CD14-positive monocyte (primary cell): ENCODE measurements around the gene PPRC1. TPM values are rescaled to one million over a fixed set of nuclear protein-coding genes. Genes with fewer than 3 reads are reported as not detected.
A peak's percentile ranks its signal among the peaks of the same experiment; 100 is the strongest.

Source experiments
- DNase-seq, 3 donors: peaks; one replicate each; pipeline ENCODE4 v3.0.0-alpha.2; 2011 to 2022
- H2AFZ ChIP-seq: 2 replicates; pipeline ENCODE4 v1.6.0; 2012; ENCODE audit warnings: mild to moderate bottlenecking, low read depth, low read length, inconsistent platforms; ENCODE audit not compliant: insufficient read depth, poor library complexity, severe bottlenecking
- H3K27ac ChIP-seq, 2 donors: 1 replicate in 1 of 2; 2 replicates in 1 of 2; pipeline ENCODE4 v1.5.1; 2012 to 2013; ENCODE audit warnings: low read length in 2 of 2, control low read depth in 1 of 2, inconsistent platforms in 1 of 2, low read depth in 1 of 2, mild to moderate bottlenecking in 1 of 2
- H3K27me3 ChIP-seq, 2 donors: one replicate each; pipeline versions ENCODE4 v1.6.0 to v1.6.1; 2011 to 2013; ENCODE audit warnings: low read length in 2 of 2; ENCODE audit not compliant: control insufficient read depth in 2 of 2, insufficient read depth in 2 of 2
- H3K36me3 ChIP-seq, 2 donors: replicated peaks in 1 of 2; 1 replicate in 1 of 2; 2 replicates in 1 of 2; pipeline versions ENCODE4 v1.5.1 to v1.6.1; 2012 to 2013; ENCODE audit warnings: low read length in 2 of 2, control low read depth in 1 of 2, inconsistent platforms in 1 of 2, mild to moderate bottlenecking in 1 of 2; ENCODE audit not compliant: insufficient read depth in 2 of 2, control insufficient read depth in 1 of 2
- H3K4me1 ChIP-seq, 2 donors: 1 replicate in 1 of 2; 2 replicates in 1 of 2; pipeline versions ENCODE4 v1.5.1 to v1.6.1; 2012 to 2013; ENCODE audit warnings: low read length in 2 of 2, control low read depth in 1 of 2, inconsistent platforms in 1 of 2, mild to moderate bottlenecking in 1 of 2, moderate library complexity in 1 of 2; ENCODE audit not compliant: insufficient read depth in 2 of 2, control insufficient read depth in 1 of 2
- H3K4me2 ChIP-seq: replicated peaks from 2 replicates; pipeline ENCODE3; 2012; ENCODE audit warnings: low read length, moderate library complexity, mild to moderate bottlenecking; ENCODE audit not compliant: poor library complexity, severe bottlenecking; ENCODE audit errors: extremely low read depth
- H3K4me3 ChIP-seq, 3 experiments: fragments of 200-600 bp in 1 of 3; sonication (generic) in 1 of 3; replicated peaks in 1 of 3; 1 replicate in 2 of 3; 2 replicates in 1 of 3; pipeline ENCODE4 v1.5.1; 2011 to 2013; ENCODE audit warnings: low read length in 3 of 3, mild to moderate bottlenecking in 3 of 3, control low read depth in 2 of 3, low read depth in 2 of 3, inconsistent platforms in 1 of 3, moderate library complexity in 1 of 3
- H3K79me2 ChIP-seq: 2 replicates; pipeline ENCODE4 v1.6.0; 2012; ENCODE audit warnings: mild to moderate bottlenecking, control low read depth, inconsistent platforms, low read length, moderate library complexity; ENCODE audit not compliant: insufficient read depth
- H3K9ac ChIP-seq: 2 replicates; pipeline ENCODE4 v1.6.0; 2017; ENCODE audit warnings: low read length, mild to moderate bottlenecking; ENCODE audit not compliant: insufficient read depth, poor library complexity, severe bottlenecking
- H3K9me3 ChIP-seq, 2 donors: replicated peaks in 1 of 2; 1 replicate in 1 of 2; 2 replicates in 1 of 2; pipeline versions ENCODE4 v1.5.1 to v1.6.1; 2012 to 2013; ENCODE audit warnings: low read length in 2 of 2, control low read depth in 1 of 2; ENCODE audit not compliant: control insufficient read depth in 1 of 2, insufficient read depth in 1 of 2
- H4K20me1 ChIP-seq: 2 replicates; pipeline ENCODE4 v1.6.0; 2012; ENCODE audit warnings: mild to moderate bottlenecking, low read length, control low read depth, moderate library complexity; ENCODE audit not compliant: insufficient read depth
- H3K27ac Mint-ChIP-seq, 7 donors: one replicate each; pipeline ENCODE4 v1.8.0; 2020; ENCODE audit warnings: mild to moderate bottlenecking in 7 of 7, mixed read lengths in 7 of 7, moderate library complexity in 6 of 7, inconsistent platforms in 2 of 7
- H3K27me3 Mint-ChIP-seq, 3 donors: one replicate each; pipeline ENCODE4 v1.8.0; 2021 to 2022; ENCODE audit warnings: low read depth in 3 of 3, mild to moderate bottlenecking in 3 of 3, mixed read lengths in 3 of 3, moderate library complexity in 3 of 3, inconsistent platforms in 1 of 3
- H3K36me3 Mint-ChIP-seq, 2 donors: one replicate each; pipeline ENCODE4 v1.8.0; 2020; ENCODE audit warnings: mixed read lengths in 2 of 2, inconsistent platforms in 1 of 2, mild to moderate bottlenecking in 1 of 2
- H3K4me1 Mint-ChIP-seq: one replicate; pipeline ENCODE4 v1.8.0; 2020; ENCODE audit warnings: mild to moderate bottlenecking, mixed read lengths
- H3K4me3 Mint-ChIP-seq, 2 donors: one replicate each; pipeline ENCODE4 v1.8.0; 2020; ENCODE audit warnings: mild to moderate bottlenecking in 2 of 2, mixed read lengths in 2 of 2, moderate library complexity in 1 of 2
- H3K9me3 Mint-ChIP-seq, 7 donors: one replicate each; pipeline ENCODE4 v1.8.0; 2020 to 2022; ENCODE audit warnings: mixed read lengths in 7 of 7, mild to moderate bottlenecking in 6 of 7, moderate library complexity in 6 of 7, inconsistent platforms in 2 of 7
- CTCF ChIP-seq: fragments of 200-600 bp; IDR thresholded peaks from one replicate; pipeline ENCODE4 v1.8.0; 2022; ENCODE audit warnings: antibody characterized with exemption, mild to moderate bottlenecking
- WGBS: methylation state at CpG from one replicate; pipeline ENCODE4 v1.1.5; 2013; ENCODE audit warnings: missing lambda C conversion rate; ENCODE audit not compliant: insufficient coverage; 5-methylcytosine and 5-hydroxymethylcytosine counted together
- intact Hi-C, 2 donors: fragments of 100-400 bp; cut with micrococcal nuclease; formaldehyde crosslinking; loops; one replicate each; pipeline versions ENCODE4 v1.15.0 to v1.15.1; 2023
- polyA plus RNA-seq, 3 donors: library from polyadenylated mRNA; depleted of rRNA in 1 of 3; unstranded in 2 of 3; stranded (reverse) in 1 of 3; fragments of 300-500 nt in 2 of 3; fragments of >200 nt in 1 of 3; fragmentation: Illumina TruSeq in 2 of 3; gene quantifications; 1 replicate in 2 of 3; 2 replicates in 1 of 3; pipeline ENCODE4 v1.2.3, GENCODE V29; 2012 to 2021

PPRC1 gene
- polyA plus RNA-seq, 3 donors = 1.1 to 15.6 (median 2.5) TPM

DNA sequence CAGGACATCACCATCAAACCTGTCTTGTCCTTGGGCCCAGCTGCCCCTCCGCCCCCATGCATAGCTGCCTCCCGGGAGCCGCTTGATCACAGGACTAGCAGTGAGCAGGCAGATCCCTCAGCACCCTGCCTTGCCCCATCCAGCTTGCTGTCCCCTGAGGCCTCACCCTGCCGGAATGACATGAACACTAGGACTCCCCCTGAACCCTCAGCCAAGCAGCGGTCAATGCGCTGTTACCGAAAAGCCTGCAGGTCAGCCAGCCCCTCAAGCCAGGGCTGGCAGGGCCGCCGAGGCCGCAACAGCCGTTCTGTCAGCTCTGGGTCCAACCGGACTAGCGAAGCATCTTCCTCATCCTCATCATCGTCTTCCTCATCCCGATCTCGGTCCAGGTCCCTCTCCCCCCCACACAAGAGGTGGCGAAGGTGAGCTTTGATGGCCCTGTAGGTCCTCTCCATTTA lies 14.2 kb downstream of the PPRC1 start:
- Mint-ChIP-seq H3K9me3 (no peaks in the 10 kb centered on the region), H3K27me3 (peaks cover 0 to 3% (median 1%) of the 10 kb centered on the region in 3 donors), H3K27ac (peak overlapping the region in 4 of 7 donors; percentile 1 to 56 (median 4)), H3K4me1 (peaks cover 5% of the 10 kb centered on the region), H3K4me3 (no peak overlapping the region), H3K36me3 (peaks cover 68 to 79% of the 10 kb centered on the region in 2 donors)
- Histone ChIP-seq H3K4me1 (peaks cover 4 to 5% of the 10 kb centered on the region in 2 donors), H3K9ac (no peak overlapping the region), H4K20me1 (no peaks in the 10 kb centered on the region), H3K4me3 (no peak overlapping the region), H3K9me3 (no peaks in the 10 kb centered on the region), H3K27ac (no peak overlapping the region), H3K79me2 (no peaks in the 10 kb centered on the region), H2AFZ (no peak overlapping the region), H3K27me3 (no peaks in the 10 kb centered on the region), H3K4me2 (no peak overlapping the region), H3K36me3 (peaks cover 65 to 81% of the 10 kb centered on the region in 2 donors)
- intact Hi-C loops = no loop called here
- no peak for TF ChIP-seq CTCF
- DNase-seq = no peak
- 95% methylated on average over 16 of the region's 17 CpGs for WGBS

- H3K36me3 Mint-ChIP-seq = peaks cover 67 to 75% of the 10 kb centered on the region in 2 donors
- Histone ChIP-seq H3K36me3 (peaks cover 65 to 77% of the 10 kb centered on the region in 2 donors), H3K27ac (peak overlapping the region in 1 of 2 donors; percentile 14), H2AFZ (no peak overlapping the region), H3K4me3 (no peak overlapping the region), H3K27me3 (no peaks in the 10 kb centered on the region), H3K9ac (no peak overlapping the region), H3K4me2 (no peak overlapping the region), H3K9me3 (no peaks in the 10 kb centered on the region), H3K4me1 (peaks cover 4 to 7% of the 10 kb centered on the region in 2 donors), H4K20me1 (no peaks in the 10 kb centered on the region), H3K79me2 (peaks cover 2% of the 10 kb centered on the region)
- TF ChIP-seq CTCF = no peak
- no peaks in the 10 kb centered on the region for H3K9me3 Mint-ChIP-seq
- no CpG with 5 or more reads among the region's 1 CpG for WGBS
- H3K27me3 Mint-ChIP-seq = peaks cover 0 to 3% (median 1%) of the 10 kb centered on the region in 3 donors
- H3K4me3 Mint-ChIP-seq = no peak overlapping the region
- no peak for DNase-seq
- H3K4me1 Mint-ChIP-seq = peaks cover 6% of the 10 kb centered on the region
- intact Hi-C loops = no loop called here
- peak overlapping the region in 4 of 7 donors; percentile 9 to 56 (median 34) for H3K27ac Mint-ChIP-seq
These were observed 14.7 kb downstream of the PPRC1 start for GRCh38 chr10:102147561-102147960.
